Activated gamma-delta T cell treated with anti-CD3 and anti-CD28 coated beads, Interleukin-2, amount 50 U/mL, for 16 hours (primary cell): Measurements from ENCODE around the gene SPOP.
"Not testable (repeated sequence)": the region's sequence is repeated elsewhere in the genome, so short reads cannot be mapped to it uniquely, and the experiment has no call there.

Source experiments
- DNase-seq: peaks from one replicate; pipeline ENCODE4 v3.0.0-alpha.2; 2020; ENCODE audit warnings: low read depth

SPOP gene

GRCh38 chr17:49647256-49647585, 30.7 kb downstream of the SPOP start:
- DNase-seq = no peak

- DNase-seq = no peak
These were observed 31.3 kb downstream of the SPOP start for GRCh38 chr17:49646391-49647255.

- DNase-seq = not testable (repeated sequence)
These were observed 31.9 kb downstream of the SPOP start for GRCh38 chr17:49646056-49646390.

GRCh38 chr17:49645654-49646053, 32.2 kb downstream of the SPOP start:
- no peak for DNase-seq

DNA sequence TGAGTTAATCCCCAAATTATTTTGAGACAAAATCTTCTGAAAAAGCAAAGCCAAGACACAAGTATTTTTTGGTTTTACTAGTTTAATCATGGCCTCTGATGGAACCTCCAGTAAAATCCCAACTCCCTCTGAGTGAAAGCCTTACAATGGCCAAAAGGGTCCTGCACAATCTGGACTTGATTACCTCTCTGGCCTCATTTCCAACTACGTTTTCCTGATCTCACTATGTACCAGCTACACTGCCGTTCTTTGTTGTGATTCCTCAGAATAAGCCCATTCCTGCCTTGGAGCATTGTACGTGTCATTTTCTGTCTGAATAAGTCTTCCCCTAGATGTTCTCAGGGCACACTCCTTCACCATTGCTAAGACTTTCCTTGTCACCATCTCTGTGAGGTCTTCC, 37.3 kb downstream of the SPOP start:
- DNase-seq = no peak

DNA sequence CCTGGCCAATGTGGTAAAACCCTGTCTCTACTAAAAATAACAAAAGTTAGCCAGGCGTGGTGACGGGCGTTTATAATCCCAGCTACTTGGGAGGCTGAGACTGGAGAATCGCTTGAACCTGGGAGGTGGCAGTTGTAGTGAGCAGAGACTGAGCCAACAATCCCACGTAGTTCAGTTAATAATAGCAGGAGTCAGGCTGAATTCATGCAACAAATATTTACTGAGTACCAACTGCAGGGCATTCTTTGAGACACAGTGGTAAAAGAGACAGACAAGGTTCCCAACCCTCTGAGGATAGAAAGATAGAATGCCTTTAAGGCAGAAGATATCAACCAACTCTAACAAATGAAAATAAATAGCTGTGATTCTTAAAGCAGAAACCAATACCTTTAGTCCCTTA, 39.1 kb downstream of the SPOP start:
- no peak for DNase-seq

- DNase-seq = no peak
These were observed 40.2 kb downstream of the SPOP start for GRCh38 chr17:49637739-49638138.

DNA sequence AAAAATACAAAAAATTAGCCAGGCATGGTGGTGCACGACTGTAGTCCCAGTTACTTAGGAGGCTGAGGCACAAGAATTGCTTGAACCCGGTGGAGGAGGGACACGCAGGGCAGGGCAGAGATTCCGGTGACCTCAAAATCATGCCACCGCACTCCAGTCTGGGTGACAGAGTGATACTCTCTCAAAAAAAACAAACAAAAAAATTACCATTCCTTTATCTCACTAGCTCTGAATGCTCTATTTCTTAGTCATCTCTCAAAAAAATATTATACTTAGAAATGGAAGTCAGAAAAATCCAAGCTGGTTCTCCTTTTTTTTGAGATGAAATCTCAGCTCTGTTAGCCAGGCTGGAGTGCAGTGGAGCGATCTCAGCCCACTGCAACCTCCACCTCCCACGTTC, 40.8 kb downstream of the SPOP start:
- DNase-seq = no peak

GRCh38 chr17:49635121-49635520, 42.8 kb downstream of the SPOP start:
- DNase-seq = no peak

DNA sequence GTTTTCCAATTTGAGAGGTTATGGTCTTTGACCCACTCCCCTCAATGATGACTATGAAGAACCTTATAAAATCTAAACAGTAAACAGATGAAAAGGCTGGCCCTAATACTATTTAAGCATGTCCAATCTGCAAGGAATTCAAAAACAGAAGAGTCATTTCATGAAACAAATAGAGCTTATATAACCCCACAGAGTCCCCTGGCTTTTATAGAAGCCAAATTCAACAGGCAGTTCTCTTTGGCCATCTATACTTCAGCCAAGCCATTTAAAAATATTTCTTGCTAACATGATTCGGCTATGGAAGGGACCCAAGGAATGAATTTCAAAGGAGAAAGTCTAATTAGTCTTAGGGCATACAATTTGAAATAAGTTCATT, 43.4 kb downstream of the SPOP start:
- no peak for DNase-seq

- no peak for DNase-seq
These were observed 44.0 kb downstream of the SPOP start for GRCh38 chr17:49633762-49634484.

DNA sequence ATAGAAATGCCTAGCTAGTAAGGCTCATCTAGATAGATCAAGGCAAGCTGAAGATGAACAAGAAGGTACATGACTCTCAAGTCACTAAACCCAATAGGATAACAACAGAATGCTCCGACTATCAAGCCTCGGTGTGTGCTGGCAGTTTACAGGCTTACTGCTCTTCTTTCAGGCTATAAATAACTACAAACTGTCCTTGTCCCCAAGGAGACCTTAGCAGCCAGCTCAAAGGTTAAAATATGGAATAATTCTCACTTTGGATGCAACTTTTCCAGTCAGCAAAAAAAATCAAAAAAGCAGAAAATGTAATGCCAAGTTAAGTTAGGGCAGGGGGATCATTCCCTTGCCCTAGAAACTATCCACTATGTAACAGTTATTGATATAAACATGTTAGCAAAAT, 44.6 kb downstream of the SPOP start:
- no peak for DNase-seq

GRCh38 chr17:49632201-49632600, 45.7 kb downstream of the SPOP start:
- DNase-seq = no peak

DNA sequence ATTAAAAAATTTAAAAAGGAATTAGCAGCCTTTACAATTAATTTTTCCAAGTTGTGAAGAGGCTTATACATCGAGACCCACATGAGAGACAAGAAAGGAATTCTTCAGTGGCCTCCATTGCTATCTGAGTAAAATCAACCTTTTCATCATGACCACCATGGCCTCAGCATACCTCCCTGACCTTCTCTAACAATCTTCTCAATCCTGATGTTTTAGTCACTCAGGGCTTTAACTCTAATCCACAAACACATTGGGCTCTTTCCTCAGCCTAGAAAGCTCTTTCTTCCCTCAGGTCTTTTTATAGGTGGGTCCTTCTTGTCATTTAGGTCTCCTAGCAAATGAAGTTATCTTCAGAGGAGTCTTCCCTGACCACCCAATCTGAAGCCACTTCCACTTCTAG, 46.4 kb downstream of the SPOP start:
- DNase-seq = no peak

GRCh38 chr17:49630113-49630900, 47.6 kb downstream of the SPOP start:
- no peak for DNase-seq

GRCh38 chr17:49629447-49629846, 48.5 kb downstream of the SPOP start:
- DNase-seq = no peak

DNA sequence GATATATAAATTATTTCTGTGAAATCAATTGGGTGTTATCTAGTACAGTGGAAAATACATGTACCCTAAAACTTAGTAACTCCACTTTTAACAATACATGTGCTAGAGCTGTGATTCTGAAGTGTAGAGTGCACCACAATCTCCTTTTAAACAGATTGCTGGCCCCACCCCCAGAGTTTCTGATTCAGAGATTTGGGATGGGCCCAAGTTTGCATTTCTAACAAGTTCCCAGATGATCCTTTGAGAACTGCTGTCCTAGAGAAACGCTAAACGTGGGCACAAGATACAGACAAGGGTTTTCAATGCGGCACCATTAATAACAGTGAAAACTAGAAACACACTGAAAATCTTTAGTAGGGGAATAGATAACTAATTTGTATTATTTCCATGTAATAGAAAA, 53.0 kb downstream of the SPOP start:
- no peak for DNase-seq

DNA sequence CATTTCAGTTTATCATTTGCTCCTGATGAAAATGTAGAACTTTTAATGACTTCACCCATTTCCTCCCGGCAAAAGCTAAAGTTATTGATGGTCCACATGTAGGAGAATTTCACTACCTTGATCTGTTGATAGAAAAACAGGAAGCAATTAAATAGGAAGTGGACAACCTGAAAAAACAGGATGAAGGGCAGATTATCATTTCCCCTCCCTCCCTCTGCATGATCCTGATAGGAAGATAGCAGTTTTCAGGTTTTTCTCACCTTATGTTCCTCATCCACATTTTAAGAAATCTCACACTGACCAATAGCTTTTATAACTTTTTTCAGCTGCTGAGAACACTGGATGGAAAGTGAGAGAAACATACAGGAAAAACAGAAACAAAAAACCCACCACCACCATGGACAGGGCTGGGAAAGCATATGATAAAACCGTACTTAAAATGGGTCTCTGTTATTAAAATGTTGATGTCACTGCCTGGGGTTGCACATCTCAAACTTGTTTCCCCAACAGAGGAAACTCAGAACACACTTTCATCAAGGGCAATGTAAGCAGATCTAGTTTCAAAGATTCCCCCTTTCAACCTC, 55.9 kb downstream of the SPOP start:
- no peak for DNase-seq

GRCh38 chr17:49621420-49621819, 56.5 kb downstream of the SPOP start:
- no peak for DNase-seq

DNA sequence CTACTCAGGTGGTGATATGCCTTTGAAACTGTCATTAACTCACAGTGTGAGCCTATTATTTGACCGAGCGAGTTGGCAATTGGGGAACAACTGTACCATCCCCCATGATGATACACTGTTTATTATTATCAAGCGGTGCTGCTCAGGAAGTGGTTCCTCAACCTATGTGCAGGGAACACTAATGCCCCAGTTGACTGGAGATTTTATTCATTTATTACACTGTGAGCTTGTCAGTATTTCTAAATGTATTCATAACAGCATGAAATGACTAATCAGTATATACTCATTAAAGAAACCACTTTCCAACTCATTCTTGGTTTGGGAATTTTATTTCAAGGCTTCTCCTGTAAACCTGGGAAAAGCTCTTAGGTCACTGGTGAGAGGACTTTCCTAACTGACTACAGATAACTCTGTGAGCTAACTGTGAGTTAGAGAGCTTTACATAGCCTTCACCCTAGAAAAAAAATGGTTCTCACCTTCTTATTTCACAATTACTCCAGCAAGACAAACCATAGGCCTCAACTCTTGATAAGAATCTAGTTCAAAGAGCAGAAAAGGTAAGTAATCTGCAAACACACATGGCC, 59.8 kb downstream of the SPOP start:
- no peak for DNase-seq

DNA sequence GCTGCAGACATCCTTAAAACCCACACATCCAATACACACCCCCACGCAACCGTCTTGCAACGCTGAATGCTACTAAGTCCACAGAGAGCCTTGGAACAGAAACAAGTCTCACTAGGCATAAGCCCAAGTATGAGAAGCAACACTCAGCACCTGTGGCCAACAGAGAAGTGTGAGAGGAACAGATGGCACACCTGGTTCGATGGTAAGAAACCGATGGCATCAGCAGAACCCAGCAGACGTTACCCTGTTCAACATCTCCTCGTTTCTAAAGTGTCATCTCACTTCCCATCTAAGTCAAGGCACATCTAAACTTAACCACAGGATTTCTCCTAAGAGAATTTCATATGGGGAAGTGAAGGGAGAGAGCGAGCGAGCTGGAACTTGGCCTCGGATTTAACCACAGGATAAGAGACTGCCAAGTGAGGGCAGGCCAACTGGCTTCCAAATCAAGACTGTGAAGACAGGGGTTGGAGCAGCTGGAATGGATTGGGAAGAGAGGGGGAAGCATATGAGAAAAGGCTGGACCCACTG, 61.2 kb downstream of the SPOP start:
- DNase-seq = no peak

GRCh38 chr17:49616086-49616485, 61.8 kb downstream of the SPOP start:
- no peak for DNase-seq
